Measurements from ENCODE around the gene MINDY4.

MINDY4 gene

DNA sequence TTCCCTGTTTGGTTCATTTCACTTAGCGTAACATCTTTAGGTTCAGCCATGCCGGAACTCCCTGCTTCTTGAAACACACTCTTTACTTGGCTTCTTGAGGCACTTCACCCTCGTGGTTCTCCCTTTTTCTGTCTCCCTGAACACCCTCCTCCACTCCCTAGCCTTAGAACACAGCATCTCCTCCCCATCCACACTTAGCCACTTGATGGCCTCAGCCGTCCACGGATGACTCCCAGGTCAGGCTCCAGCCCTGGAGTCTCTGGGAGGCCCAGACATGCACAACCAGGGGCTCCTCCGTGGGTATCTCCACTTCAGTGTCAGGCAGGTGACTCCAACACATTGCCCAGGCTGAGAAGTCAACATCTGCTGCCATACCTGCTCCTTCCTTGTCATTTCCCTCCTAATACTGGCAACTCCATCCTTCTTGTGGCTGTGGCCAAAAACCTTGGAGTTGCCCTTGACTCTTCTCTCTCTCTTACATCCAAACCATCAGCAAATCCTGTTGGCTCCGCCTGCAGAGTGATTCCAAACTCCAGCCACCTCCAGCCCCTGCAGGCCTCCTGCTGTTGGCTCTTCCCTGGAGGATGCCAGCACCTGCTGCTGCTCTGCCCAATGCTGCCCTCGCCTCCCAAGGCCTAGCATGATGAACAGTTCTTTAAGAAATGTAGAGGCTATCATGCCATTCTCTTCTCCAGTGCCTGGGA, 27.7 kb upstream of the MINDY4 start:
- no peak for DNase-seq

DNA sequence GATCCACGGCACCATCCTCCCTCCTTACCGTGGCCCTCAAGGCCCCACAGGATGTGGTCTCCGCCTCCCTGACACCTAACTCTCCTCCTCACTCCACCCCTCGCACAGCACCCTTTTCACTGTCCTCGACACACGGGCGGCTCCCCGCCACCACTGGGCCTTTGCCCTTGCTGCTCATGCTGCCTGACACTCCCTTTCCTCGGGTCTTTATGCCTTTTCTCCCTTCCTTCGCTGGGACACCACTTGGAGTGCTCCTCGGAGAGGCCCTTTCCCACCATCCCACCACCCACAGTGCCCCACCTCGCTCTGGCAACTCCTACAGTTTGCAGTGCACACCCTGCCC, 27.2 kb upstream of the MINDY4 start:
- DNase-seq, result no peak

DNA sequence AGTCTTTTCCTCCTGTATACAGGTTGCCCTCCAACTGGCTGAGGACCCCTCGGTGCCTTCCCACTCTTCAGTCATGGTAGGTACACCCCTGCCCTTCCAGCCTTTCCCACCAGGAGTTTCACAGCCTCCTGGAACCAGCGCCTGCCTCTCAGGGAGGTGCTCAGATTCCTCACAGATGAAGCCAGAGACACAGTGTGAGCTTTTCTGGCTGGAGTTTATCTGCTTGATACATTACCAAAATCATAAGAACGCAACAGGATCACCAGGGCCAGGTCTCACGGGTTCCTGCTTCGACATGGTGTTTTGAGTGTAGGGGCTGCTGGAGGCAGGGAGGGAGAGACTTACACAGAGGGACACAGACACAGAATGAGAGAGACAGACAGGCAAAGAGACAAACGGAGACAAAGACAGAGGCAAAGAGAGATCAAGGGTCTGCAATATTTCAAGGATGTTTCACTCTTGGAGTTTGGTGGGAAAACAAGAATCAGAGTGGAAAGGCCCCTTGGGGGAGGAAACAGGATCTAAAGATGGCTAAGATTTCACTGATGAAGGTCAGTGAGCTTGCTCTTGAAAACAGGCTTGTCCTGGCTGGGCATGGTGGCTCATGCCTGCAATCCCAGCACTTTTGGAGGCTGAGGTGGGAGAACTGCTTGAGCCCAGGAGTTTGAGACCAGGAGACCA, 25.8 kb upstream of the MINDY4 start:
- DNase-seq, result no peak

DNA sequence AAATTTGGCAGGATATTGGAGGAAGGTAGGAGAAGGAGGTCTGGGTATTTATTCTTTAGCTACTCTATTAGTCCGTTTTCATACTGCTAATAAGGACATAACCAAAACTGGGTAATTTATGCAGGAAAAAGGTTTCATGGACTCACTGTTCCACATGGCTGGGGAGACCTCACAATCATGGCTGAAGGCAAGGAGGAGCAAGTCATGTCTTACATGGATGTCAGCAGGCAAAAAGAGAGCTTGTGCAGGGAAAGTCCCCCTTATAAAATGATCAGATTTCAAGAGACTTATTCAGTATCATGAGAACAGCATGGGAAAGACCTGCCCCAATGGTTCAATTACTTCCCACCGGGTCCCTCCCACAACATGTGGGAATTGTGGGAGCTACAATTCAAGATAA, 21.2 kb upstream of the MINDY4 start:
- DNase-seq, result no peak

DNA sequence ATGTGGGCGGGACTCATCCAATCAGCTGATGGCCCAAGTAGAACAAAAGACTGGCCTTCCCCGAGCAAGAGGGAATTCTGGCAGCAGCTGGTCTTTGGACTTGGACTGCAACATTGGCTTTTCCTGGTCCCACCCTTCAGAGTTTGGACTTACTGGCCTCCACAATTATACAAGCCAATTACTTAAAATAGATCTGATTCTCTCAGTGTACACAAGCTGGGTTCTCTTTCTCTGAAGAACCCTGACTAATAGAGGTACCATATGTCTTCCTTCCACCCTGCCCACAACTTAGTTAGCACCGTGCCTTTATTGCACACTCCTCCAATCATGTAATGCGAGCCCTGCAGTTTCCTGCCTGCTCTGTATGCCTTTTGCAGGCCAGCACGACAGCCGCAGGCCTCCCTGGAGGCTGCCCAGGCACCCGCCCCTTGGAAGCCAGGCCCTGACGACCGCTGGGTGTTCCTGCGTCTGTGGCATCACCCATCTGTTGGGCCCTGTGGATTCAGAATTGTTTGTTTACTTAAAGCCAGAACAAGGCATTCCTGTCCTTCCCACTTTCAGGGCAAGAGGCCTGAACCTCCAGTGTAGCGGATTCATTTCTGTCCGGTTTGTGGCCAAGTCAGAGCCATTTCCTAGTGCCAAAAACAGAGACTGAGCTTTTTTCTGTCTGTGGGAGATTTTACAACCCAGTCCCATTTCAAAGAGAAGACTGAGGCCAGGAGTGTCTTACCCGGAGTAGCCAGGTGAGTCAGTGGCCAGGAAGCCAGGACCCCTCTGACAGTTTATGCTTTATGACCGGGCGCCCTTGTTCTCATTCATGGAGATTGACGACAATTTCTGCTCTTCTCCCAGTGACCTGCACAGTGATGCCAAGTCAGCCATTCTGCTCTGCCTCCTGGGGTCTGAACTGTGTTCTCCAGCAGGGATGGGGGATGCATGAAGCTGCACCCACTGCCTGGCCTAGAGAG, 20.2 kb upstream of the MINDY4 start:
- no peak for DNase-seq

DNA sequence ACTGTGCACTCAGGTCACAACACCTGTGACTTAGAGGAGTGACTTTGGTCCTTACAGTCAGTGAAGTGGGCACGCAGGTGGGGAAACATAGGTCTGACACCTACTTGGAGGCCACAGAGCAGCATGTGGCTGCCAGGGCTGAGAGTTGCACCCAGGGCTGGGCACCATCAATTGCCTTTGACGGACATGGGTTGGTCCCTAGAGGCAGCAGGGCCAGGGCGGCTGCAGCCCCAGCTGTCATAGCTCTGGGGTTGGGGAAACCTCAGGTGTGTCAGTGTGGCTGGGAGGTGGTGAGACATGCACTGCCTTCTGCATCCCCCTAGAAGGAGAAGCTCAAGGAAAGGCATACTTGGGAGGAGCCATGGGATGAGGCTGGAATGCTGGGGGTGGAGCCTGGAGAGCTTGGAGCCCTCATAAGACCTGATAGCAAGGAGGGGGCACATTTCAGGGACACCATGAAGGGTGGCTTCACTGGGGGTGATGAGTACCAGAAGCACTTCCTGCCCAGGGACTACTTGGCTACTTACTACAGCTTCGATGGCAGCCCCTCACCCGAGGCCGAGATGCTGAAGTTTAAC, 19.4 kb upstream of the MINDY4 start, which contains the start of gene INMT:
Gene INMT, plus strand, starts transcription at position 440 of the 578 bp plus-strand sequence. Its CDS starts 16 bp downstream, at position 456.
- DNase-seq, result no peak

DNA sequence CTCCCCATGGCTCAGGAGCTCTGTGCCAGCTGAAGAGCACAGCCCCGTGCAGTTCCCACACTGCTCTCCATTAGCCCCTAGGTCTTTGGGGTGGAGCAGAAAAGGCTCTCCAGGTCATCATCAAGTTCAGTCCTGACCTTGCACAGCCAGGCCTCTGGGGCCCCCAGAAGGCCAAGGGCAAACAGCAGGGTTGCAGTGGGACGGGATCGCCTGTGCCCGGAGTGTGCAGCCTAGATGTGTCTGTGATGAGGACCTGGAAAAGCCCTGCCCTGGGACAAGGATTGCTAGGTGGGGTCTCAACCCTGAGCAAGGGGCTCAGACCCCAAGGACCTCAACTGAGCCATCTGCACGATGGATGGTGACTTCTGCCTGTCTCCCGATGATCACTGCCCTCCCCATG, 18.7 kb upstream of the MINDY4 start:
- no peak for DNase-seq

DNA sequence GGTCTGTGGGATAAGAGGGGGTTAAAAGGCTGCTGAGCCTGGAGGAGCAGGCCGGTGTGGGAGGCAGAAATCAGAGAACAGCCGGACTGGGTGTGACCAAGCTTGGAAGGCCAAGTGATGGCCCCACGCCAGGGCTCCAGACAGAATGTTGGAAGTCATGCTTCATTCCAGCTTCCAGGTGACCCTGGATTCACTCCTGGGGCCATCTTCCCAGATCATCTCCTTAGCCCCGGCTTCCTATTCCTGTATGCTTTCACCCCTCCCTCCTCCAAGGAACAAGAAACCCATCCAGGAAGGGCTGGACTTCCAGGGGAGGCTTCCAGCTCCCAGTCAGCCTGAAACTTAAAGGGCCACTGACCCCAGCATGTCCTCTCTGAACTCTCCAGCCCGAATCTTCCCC, 18.2 kb upstream of the MINDY4 start:
- no peak for DNase-seq

DNA sequence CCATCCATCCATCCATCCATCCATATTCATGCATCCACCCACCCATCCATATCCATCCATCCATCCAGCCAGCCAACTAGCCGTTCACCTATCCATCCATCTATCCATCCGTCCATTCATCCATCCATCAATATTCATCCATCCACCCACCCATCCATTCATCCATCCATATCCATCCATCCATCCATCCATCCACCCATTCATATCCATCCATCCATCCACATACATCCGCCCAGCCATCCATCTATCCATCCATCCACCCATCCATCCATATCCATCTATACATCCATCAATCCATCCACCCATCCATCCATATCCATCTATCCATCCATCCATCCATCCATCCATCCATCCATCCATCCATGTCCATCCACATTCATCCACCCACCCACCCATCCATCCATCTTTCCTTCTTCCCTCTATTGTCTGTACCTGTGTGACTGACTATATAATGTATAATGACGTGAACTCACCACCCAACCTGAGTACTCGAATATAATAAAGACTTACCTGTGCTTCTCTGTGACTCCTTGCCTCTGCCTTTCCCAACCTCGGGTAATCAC, 16.8 kb upstream of the MINDY4 start:
- DNase-seq, result no peak

DNA sequence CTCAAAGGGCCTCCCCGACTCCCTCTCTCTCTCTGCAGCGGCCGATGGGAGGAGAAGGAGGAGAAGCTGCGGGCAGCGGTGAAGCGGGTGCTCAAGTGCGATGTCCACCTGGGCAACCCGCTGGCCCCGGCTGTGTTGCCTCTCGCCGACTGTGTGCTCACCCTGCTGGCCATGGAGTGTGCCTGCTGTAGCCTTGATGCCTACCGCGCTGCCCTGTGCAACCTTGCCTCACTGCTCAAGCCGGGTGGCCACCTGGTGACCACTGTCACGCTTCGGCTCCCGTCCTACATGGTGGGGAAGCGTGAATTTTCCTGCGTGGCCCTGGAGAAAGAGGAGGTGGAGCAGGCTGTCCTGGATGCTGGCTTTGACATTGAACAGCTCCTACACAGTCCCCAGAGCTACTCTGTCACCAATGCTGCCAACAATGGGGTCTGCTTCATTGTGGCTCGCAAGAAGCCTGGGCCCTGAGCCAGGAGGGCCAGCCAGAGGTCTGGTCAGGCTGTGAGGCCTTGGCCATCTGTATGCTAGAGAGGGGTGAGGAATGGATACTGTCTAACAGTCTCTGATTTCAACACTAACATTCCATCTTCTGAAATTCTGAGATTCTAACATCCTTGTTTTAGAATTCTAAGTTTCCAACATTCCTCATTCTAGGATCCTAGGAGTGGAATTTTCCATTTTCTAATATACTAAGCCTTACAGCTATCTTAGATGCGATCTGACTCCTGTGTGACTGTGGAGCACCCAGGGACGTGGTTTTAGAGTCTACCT, 15.6 kb upstream of the MINDY4 start:
- no peak for DNase-seq

DNA sequence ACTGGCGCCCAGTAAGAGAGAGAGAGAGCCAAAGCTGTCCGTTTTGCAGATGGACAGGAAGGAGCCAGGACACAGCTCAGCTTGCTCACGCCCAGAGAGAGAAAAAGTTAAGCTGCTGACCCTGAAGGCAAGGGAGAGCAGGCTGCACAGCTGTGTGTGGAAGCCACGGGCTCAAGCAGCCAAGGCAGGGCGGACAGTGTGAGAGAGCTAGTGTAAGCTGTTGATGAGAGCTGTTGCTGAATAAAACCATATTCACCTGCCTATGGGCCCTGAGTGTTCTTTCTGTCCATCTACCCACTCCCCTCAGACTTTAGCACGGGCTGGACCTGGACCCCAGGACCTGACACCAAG, 13.9 kb upstream of the MINDY4 start:
- DNase-seq, result no peak

DNA sequence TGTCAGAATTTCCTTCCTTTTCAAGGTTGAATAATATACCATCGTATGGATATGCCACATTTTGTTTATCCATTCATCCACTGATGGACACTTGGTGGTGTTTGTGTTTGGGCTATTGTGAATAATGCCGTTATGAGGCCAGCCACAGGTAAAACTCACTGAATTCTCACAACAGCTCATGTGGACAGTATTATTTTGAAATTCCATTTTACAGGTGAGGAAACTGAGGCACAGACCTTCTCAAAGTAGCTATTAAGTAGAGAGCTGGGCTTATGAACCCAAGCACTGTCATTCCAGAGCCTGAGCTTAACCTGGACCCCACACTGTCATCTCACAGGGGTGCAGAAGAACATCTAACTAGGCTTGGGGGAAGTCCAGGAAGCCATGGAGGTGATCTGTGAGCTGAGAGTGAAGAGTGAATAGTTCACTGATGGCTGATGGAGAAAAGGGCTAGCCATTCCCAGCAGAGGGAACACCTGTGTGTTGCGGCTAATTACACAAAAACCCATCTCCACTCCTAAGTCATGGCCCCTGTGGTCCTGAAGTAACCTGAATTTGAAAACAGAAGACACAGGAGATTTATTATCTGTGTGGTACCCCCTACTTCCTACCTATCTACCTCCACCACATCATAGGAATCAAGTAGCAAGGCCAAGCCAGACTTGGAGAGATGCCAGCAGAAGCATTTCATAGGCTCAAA, 10.6 kb upstream of the MINDY4 start:
- DNase-seq, result no peak

DNA sequence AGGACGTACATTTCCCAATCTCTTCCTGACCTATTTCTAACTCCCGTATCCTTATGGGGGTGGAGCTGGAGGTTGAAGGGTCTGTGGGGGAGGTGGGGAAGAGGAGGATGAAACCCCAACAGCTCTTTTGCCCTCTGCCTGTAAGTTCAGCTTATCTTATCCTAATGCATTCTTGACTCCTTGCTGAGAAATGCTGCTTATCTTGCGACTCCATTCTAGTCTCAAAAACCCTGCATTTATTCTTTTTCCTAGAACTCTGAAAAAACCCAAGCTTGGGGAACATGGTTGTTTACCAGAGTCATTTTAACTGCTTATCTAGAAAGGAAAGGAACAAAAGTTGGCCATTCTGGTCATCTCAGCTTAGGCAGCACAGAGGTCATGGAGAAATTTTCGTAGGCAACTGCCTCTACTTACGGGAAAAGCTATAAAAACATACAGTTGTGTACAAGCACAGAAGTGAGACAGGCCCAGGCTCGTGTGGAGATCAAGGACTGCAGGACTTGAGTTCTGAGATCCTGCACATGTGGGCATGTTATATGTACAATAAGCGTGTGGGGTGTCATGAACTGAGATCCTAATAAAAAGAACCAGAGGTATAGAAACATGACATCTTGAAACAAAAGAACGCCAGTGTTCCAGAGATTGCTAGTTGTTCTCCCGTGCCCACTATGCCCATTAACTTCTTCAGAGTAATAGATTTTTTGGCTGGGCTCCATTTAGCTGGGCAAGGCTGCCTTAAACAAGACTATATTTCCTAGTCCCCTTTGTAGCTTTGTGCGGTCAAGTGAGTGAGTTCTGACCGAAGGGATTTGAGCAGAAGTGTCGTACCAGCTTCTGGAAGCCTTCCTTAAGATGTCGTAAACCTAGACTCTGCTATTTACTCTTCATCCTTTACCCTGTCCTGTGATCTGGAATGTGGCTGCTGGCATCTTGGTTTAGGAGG, 9.7 kb upstream of the MINDY4 start:
- no peak for DNase-seq

DNA sequence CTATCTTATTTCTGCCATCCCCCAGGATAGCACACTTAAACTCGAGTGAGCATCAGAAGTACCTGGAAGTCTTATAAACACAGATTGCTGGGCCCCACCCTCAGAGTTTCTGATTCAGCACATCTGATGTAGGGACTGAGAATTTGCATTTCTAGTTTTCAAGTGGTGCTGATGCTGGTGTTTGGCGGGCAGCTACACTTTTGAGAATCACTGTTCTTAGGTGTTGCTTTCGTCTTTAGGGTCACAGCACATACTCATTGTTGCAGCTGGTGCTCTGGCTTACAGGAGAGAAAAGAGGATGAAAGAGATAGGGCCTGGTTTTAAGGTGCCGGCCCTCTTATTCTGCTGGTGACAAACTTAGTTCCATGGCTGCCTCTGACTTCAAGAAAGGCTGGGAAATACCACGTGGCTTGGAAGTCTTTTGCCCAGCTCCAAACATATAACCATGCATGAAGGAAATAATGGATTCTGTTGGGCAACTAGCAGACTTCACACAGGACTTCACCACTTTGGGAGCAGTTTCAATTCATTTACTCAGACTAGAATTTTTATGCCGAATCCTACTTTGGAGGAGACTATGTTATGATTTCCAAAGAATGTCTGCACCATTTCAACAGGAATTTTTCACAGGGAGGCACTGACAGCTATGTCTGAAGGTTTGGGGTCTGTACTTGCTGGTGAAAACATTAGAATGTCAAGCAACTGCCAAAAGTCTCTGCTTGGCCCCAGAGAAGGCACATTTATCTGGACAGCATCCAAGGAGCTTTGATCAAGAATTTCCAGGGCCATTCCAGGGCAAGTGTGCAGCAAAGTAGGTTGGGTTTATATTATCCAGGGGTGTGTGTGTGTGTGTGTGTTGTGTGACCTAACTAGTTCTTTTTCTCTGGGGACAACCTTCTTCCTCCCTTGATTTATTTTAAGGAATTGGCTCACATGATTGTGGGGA, 6.9 kb upstream of the MINDY4 start:
- no peak for DNase-seq

DNA sequence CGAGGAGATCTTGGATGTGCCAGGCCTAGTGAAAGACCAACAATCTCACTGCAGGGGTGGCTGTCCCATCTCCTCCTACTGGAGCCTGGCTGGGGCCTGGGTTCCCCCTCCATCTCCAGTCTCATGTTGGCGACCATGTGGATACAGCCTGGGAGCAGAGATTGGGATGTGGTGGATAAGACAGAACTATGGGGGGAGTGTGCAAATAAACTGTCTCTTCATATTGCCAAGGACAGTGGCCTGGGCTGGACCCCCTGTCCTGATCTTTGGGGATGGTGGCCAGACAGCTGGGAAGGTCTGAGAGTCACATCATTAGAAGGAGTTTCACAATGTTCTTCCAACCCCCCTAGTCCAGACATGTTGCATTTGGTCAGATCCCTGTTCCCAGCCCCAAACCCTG, 5.8 kb upstream of the MINDY4 start:
- no peak for DNase-seq

DNA sequence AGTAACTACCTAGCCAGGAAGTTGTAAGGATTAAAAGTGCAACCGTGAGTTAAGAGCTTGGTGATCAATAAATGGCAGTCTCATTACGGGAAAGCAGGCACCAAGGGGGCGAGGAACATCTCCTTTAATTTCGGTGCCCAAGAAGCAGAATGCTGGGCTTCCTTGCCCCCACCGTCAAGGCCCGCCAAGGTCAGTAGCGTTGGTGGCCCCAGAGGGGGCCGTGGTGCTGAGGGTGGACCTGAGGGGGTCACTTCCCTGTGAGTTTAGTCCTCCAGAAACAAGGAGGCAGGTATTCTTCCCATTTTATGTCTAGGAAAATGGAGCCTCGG, 408 bp upstream of the MINDY4 start:
- DNase-seq, result no peak

DNA sequence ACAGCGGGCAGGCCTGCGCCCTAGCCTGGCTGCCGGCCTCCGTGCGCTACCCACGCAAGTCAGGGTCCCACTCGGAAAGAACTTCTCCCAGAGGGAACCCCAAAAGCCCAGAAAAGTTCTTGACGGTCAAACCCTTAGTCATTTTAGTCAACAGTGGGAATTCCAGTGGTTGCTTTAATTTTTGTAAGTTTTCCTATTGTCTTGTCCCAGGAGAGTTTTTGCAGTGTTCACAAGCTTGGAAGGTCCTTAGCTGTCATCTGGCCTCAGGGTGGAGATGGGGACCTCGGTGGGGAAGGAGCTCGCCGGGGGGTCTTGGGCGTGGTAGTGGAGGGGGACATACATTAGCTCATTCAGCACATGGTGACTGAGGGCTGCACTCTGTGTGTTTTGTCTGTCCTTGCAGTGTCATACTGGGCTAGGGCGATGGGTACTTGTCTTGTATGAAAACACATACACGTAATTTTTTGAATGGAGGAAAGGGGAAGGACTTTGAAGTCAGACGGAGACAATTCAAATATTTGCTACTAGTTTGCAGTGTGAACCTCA, 736 bp downstream of the MINDY4 start:
- peak; percentile 23 for DNase-seq

DNA sequence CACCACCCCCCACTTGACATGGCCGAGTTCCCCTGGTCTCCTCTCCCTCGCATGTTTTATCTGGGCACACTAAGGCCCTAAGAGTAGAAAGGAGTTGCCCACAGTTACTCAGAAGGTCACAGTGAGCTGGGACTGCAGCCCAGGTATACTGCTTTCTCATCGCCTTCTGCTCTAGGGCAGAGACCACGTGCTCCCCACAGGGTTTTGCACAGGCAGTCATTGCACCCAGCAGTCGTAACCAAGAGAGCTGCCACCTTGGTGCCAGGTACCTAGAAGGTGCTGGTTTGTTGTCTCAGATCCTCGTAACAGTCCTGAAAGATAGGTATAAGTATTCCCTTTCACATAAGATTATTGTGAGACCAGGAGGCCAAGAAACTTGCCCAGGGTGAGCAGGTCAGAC, 1.8 kb downstream of the MINDY4 start:
- no peak for DNase-seq

DNA sequence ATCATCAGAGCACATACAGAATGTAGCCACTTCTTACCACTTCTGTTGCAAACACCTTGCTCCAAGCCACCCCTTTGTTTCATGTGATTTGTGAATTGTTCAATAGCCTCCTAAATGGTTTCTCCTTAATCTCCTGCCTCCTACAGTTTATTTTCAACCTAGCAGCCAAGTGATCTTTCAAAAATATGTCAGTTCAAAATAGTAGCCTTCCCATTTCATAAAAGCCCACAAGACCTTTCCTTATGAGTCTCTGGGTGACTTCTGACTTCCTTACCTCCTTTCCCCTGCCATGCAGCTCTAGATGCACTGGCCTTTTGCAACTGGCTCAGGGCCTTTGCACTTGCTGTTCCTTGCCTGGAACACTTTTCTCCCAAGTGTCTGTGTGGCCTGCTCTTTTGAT, 4.8 kb downstream of the MINDY4 start:
- DNase-seq, result no peak
